ENCODE measurements around the gene PNMA8A.

DNA sequence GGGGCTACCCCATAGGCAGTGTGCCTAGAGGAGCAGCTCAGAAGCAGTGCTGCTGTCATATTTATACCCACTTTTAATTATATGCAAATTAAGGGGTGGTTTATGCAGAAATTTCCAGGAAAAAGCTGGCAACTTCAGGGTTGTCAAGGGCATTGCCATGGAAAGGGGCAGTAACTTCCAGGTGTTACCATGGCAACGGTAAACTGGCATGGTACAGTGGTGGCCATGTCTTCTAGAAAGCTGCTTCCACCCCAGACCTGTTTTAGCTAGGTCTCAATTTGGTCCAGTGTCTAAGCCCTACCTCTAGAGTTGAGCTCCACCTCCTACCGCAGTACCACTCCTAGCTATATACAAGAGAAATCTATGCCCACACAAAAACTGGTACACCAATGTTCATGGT lies 11.3 kb downstream of the PNMA8A start:
- TF ChIP-seq REST (IDR thresholded peaks at IDR 0.05; ENCODE audit: insufficient read depth in 1 of 2, low read depth in 2 of 2, low read length in 2 of 2) (no peak), POLR2AphosphoS5 (IDR thresholded peaks at IDR 0.05; ENCODE audit: low read depth, low read length) (no peak), TAF1 (IDR thresholded peaks at IDR 0.05; ENCODE audit: borderline replicate concordance, insufficient read depth, low read length) (no peak), SIN3A (IDR thresholded peaks at IDR 0.05; ENCODE audit: borderline replicate concordance, insufficient read depth, low read length) (no peak), FOXP2 (optimal IDR thresholded peaks at IDR 0.05; ENCODE audit: borderline replicate concordance, extremely low read depth, extremely low read length, insufficient read depth) (no peak)
